ENCODE data around the gene AKAP8.
"Not testable (repeated sequence)": the region's sequence is repeated elsewhere in the genome, so short reads cannot be mapped to it uniquely, and the experiment has no call there.

DNA sequence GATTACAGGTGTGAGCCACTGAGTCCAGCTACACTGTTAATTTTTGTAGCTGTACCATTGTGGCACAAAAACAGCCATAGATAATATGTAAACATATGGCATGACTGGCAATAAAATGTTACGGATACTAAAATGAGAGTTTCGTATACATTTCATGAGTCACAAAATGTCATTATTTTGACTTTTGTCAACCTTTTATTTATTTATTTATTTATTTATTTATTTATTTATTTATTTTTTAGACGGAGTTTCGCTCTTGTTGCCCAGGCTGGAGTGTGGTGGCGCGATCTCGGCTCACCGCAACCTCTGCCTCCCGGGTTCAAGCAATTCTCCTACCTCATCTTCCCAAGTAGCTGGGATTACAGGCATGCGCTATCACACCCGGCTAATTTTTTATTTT, 38.3 kb downstream of the AKAP8 start:
- TF ChIP-seq, protein P1, sequence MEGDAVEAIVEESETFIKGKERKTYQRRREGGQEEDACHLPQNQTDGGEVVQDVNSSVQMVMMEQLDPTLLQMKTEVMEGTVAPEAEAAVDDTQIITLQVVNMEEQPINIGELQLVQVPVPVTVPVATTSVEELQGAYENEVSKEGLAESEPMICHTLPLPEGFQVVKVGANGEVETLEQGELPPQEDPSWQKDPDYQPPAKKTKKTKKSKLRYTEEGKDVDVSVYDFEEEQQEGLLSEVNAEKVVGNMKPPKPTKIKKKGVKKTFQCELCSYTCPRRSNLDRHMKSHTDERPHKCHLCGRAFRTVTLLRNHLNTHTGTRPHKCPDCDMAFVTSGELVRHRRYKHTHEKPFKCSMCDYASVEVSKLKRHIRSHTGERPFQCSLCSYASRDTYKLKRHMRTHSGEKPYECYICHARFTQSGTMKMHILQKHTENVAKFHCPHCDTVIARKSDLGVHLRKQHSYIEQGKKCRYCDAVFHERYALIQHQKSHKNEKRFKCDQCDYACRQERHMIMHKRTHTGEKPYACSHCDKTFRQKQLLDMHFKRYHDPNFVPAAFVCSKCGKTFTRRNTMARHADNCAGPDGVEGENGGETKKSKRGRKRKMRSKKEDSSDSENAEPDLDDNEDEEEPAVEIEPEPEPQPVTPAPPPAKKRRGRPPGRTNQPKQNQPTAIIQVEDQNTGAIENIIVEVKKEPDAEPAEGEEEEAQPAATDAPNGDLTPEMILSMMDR (conservative IDR thresholded peaks at IDR 0.05), result not testable (repeated sequence)
- TF ChIP-seq ZFX (IDR thresholded peaks at IDR 0.05), result not testable (repeated sequence)

Measured in C4-2B (cell line).